GM12865 (cell line): Measurements from ENCODE around the gene TXNRD2.
"Not testable (repeated sequence)": the region's sequence is repeated elsewhere in the genome, so short reads cannot be mapped to it uniquely, and the experiment has no call there.

Source experiments
- DNase-seq: peaks from one replicate; pipeline ENCODE4 v3.0.0; 2010; ENCODE audit warnings: low read depth
- H3K4me3 ChIP-seq: 2 replicates; pipeline ENCODE4 v1.5.1; 2011; ENCODE audit warnings: mild to moderate bottlenecking, low read depth, low read length, control low read depth
- TF ChIP-seq, protein P1 (sequence below): IDR thresholded peaks from 2 replicates; pipeline ENCODE4 v1.5.1; 2011; ENCODE audit warnings: low read length, control low read depth, low read depth, inconsistent platforms; ENCODE audit not compliant: insufficient read depth; ENCODE audit errors: missing control alignments

Gene TXNRD2

GRCh38 chr22:19909350-19910179 is 32.1 kb downstream of the TXNRD2 start:
- TF ChIP-seq, protein P1, sequence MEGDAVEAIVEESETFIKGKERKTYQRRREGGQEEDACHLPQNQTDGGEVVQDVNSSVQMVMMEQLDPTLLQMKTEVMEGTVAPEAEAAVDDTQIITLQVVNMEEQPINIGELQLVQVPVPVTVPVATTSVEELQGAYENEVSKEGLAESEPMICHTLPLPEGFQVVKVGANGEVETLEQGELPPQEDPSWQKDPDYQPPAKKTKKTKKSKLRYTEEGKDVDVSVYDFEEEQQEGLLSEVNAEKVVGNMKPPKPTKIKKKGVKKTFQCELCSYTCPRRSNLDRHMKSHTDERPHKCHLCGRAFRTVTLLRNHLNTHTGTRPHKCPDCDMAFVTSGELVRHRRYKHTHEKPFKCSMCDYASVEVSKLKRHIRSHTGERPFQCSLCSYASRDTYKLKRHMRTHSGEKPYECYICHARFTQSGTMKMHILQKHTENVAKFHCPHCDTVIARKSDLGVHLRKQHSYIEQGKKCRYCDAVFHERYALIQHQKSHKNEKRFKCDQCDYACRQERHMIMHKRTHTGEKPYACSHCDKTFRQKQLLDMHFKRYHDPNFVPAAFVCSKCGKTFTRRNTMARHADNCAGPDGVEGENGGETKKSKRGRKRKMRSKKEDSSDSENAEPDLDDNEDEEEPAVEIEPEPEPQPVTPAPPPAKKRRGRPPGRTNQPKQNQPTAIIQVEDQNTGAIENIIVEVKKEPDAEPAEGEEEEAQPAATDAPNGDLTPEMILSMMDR, result peak; percentile 93
- H3K4me3 ChIP-seq, result no peak overlapping the region
- DNase-seq, result peak; percentile 83

DNA sequence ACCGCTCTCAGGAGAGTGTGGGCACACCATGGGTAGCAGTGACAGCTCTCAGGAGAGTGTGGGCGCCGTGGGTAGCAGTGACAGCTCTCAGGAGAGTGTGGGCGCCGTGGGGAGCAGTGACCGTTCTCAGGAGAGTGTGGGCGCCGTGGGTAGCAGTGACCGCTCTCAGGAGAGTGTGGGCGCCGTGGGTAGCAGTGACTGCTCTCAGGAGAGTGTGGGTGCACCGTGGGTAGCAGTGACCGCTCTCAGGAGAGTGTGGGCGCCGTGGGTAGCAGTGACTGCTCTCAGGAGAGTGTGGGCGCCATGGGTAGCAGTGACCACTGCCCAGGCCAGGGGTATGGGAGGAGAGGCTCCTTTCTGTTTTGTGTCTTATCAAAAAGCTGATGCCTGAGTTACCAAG is 33.7 kb downstream of the TXNRD2 start:
- H3K4me3 ChIP-seq, DNase-seq: not testable (repeated sequence)

DNA sequence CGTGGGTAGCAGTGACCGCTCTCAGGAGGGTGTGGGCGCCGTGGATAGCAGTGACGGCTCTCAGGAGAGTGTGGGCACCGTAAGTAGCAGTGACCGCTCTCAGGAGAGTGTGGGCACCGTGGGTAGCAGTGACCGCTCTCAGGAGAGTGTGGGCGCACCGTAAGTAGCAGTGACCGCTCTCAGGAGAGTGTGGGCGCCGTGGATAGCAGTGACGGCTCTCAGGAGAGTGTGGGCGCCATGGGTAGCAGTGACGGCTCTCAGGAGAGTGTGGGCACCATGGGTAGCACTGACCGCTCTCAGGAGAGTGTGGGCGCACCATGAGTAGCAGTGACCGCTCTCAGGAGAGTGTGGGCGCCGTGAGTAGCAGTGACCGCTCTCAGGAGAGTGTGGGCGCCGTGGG is 34.8 kb downstream of the TXNRD2 start:
- not testable (repeated sequence) for DNase-seq

GRCh38 chr22:19905347-19906276 is 36.0 kb downstream of the TXNRD2 start:
- TF ChIP-seq, protein P1, result no peak
- DNase-seq, result no peak
- H3K4me3 ChIP-seq, result no peak overlapping the region

More for the DNA sequence above, 34.8 kb downstream of the TXNRD2 start:
- H3K4me3 ChIP-seq, result not testable (repeated sequence)

DNA sequence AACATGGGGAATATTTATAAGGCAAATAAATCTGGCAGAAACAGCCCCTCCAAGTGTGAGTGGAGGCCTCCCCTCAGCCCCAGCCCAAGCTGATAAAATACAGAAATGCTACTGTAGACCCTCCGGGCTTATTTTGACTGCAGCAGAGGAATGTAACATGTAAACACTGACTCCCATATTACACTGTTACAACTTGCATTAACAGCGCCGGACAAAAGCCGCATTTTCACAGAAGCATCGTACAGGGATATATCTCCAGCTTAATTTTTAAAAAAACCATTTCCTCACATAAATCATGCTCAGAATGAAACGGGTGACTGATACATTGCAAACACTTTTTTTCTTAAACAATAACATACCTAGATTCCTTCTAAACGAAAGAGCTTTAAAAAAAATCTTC is 36.7 kb downstream of the TXNRD2 start:
- H3K4me3 ChIP-seq, result no peak overlapping the region
- TF ChIP-seq, protein P1, result no peak
- no peak for DNase-seq

DNA sequence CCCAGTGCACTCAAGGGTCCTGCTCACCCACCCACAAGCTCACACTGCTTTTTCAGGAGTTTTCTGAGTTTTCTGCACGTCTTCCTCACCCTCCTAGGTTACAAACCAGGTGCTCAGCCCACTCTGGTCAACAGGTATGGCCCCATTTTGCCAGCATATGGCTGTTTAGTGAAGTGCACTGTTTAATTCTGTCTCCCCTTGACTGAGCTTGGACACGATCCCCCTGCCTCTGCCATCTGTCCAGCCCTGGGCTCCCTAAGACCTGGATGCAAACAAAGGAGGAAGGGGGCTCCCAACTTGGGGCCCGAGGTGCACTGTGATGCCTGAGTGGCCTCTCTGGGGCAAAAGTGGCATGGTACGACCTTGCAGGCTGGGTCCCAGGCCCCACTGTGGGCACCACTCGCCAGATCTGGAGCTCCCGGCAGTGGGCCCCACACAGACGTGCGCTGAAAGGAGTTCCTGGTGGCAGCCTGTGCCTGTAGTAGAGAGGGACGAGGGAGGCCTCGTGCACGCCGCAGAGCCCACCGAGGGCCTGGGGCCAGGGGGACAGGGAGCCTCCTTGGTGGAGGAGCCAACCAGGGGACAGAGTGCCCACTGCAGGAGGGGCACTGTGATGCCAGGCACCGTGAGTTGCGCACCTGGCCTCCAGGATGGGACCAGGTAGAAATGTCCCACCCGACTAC is 37.3 kb downstream of the TXNRD2 start:
- TF ChIP-seq, protein P1, result no peak
- no peak overlapping the region for H3K4me3 ChIP-seq
- DNase-seq, result no peak

DNA sequence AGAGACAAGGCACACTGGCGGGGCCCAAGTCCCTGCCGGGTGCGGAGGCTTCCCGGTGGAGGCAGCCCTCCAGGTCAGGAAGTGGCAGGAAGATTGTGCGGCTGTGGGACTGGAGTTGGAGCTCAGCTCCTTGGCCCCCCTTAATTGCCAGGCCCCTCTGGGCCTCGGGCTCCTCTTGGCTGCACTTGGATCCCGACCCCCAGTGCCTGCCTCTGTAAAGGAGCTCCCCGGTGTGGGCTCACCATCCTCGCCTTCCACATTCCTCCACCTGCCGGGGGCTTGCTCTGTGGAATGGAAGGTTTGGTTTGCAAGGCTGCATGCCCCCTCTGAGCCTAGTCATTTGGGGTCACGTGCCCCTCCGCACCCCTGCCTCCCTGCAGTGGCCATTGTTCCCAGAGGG is 38.1 kb downstream of the TXNRD2 start:
- TF ChIP-seq, protein P1, result no peak
- no peak for DNase-seq
- H3K4me3 ChIP-seq, result no peak overlapping the region
